T-cell (primary cell): ENCODE data around the gene VWC2L. TPM values are rescaled to one million over a fixed set of nuclear protein-coding genes. Genes with fewer than 3 reads are reported as not detected.

Experiments used
- ATAC-seq, 4 experiments: fragments of 200-7000 bp in 3 of 4; fragments of 150-1000 bp in 1 of 4; cut with Tn5 transposase; replicated peaks in 1 of 4; 1 replicate in 3 of 4; 2 replicates in 1 of 4; pipeline ENCODE4 v1.10.0; 2021; ENCODE audit warnings: moderate library complexity in 3 of 4, mild to moderate bottlenecking in 2 of 4, moderate number of reproducible peaks in 1 of 4
- CTCF ChIA-PET, 2 donors: fragments of 300-600 bp; sonication (Branson Sonifier 250); formaldehyde crosslinking; loops; one replicate each; lab custom pipeline; 2022; ENCODE audit warnings: antibody characterized with exemption in 2 of 2; lab: Charles Lee
- POLR2A ChIA-PET, 2 donors: fragments of 300-600 bp; sonication (Branson Sonifier 250); formaldehyde crosslinking; loops; one replicate each; lab custom pipeline; 2022; ENCODE audit warnings: antibody characterized with exemption in 2 of 2; lab: Charles Lee
- DNase-seq, 35 experiments: peaks; one replicate each; pipeline versions ENCODE4 v3.0.0 to v3.0.0-alpha.2; 2013 to 2023
- H3K27ac ChIP-seq: one replicate; pipeline ENCODE4 v1.5.1; 2013; ENCODE audit warnings: low read length
- H3K27me3 ChIP-seq, 2 experiments: replicated peaks in 1 of 2; 1 replicate in 1 of 2; 2 replicates in 1 of 2; pipeline versions ENCODE4 v1.6.1 to v1.7.0; 2013; ENCODE audit warnings: low read length in 1 of 2, mixed read lengths in 1 of 2; ENCODE audit not compliant: control insufficient read depth in 2 of 2, insufficient read depth in 2 of 2; ENCODE audit errors: extremely low read depth in 1 of 2
- H3K36me3 ChIP-seq, 2 donors: 1 replicate in 1 of 2; 2 replicates in 1 of 2; pipeline versions ENCODE4 v1.6.1 to v1.7.0; 2013; ENCODE audit warnings: low read length in 1 of 2; ENCODE audit not compliant: control insufficient read depth in 2 of 2, insufficient read depth in 1 of 2; ENCODE audit errors: extremely low read depth in 1 of 2
- H3K4me1 ChIP-seq, 2 experiments: 1 replicate in 1 of 2; 2 replicates in 1 of 2; pipeline versions ENCODE4 v1.6.1 to v1.7.0; 2013; ENCODE audit warnings: low read length in 2 of 2, mixed read lengths in 1 of 2; ENCODE audit not compliant: insufficient read depth in 2 of 2, control insufficient read depth in 1 of 2; ENCODE audit errors: extremely low read depth in 1 of 2
- H3K4me3 ChIP-seq, 2 donors: 1 replicate in 1 of 2; 2 replicates in 1 of 2; pipeline versions ENCODE4 v1.5.1 to v1.7.0; 2013; ENCODE audit warnings: mild to moderate bottlenecking in 2 of 2, low read length in 1 of 2, moderate library complexity in 1 of 2; ENCODE audit not compliant: control insufficient read depth in 1 of 2; ENCODE audit errors: extremely low read depth in 1 of 2
- H3K9me3 ChIP-seq: 2 replicates; pipeline ENCODE4 v1.7.0; 2013
- H3K27ac Mint-ChIP-seq, 2 donors: one replicate each; pipeline ENCODE4 v1.8.0; 2020 to 2021; ENCODE audit warnings: mild to moderate bottlenecking in 2 of 2, mixed read lengths in 2 of 2
- H3K27me3 Mint-ChIP-seq, 2 donors: one replicate each; pipeline ENCODE4 v1.8.0; 2021 to 2022; ENCODE audit warnings: mixed read lengths in 2 of 2
- H3K36me3 Mint-ChIP-seq: one replicate; pipeline ENCODE4 v1.8.0; 2021; ENCODE audit warnings: mixed read lengths
- H3K4me1 Mint-ChIP-seq, 3 donors: one replicate each; pipeline ENCODE4 v1.8.0; 2020 to 2022; ENCODE audit warnings: mixed read lengths in 3 of 3, mild to moderate bottlenecking in 1 of 3
- H3K4me3 Mint-ChIP-seq, 3 donors: one replicate each; pipeline ENCODE4 v1.8.0; 2020 to 2022; ENCODE audit warnings: mild to moderate bottlenecking in 3 of 3, mixed read lengths in 3 of 3, moderate library complexity in 3 of 3
- H3K9me3 Mint-ChIP-seq, 3 donors: one replicate each; pipeline ENCODE4 v1.8.0; 2020 to 2022; ENCODE audit warnings: mixed read lengths in 3 of 3
- WGBS: methylation state at CpG from one replicate; pipeline ENCODE4 v1.1.5; 2013; ENCODE audit warnings: missing lambda C conversion rate; ENCODE audit not compliant: insufficient coverage; 5-methylcytosine and 5-hydroxymethylcytosine counted together
- total RNA-seq, 35 experiments: library from RNA in 6 of 35; stranded (reverse) in 6 of 35; fragments of 120-200 nt in 1 of 35; gene quantifications; one replicate each; pipeline versions ENCODE4 v1.2.1 to v1.2.4 and lab custom pipeline; 2013 to 2026

Gene VWC2L
- total RNA-seq, 5 donors from 2014 or later (not counting 1 experiment from before 2014, with no cell fraction given) = not detected

GRCh38 chr2:214542295-214542694, 131.4 kb downstream of the VWC2L start:
- no peaks in the 10 kb centered on the region for H3K9me3 Mint-ChIP-seq
- H3K36me3 Mint-ChIP-seq = no peaks in the 10 kb centered on the region
- no peak overlapping the region for H3K27ac Mint-ChIP-seq
- no peaks in the 10 kb centered on the region for H3K4me1 Mint-ChIP-seq
- no peak overlapping the region for H3K27ac ChIP-seq
- POLR2A ChIA-PET = no interaction called here
- CTCF ChIA-PET = no interaction called here
- no peaks in the 10 kb centered on the region for H3K27me3 ChIP-seq
- no peak for DNase-seq
- H3K4me3 Mint-ChIP-seq = no peak overlapping the region
- H3K4me3 ChIP-seq = no peak overlapping the region
- H3K4me1 ChIP-seq = no peaks in the 10 kb centered on the region
- H3K9me3 ChIP-seq = no peaks in the 10 kb centered on the region
- no peaks in the 10 kb centered on the region for H3K27me3 Mint-ChIP-seq
- 64% methylated on average over 4 of the region's 7 CpGs for WGBS
- H3K36me3 ChIP-seq = no peaks in the 10 kb centered on the region
- ATAC-seq = no peak

GRCh38 chr2:214542866-214543265, 132.0 kb downstream of the VWC2L start:
- Mint-ChIP-seq H3K9me3 (no peaks in the 10 kb centered on the region), H3K27ac (no peak overlapping the region), H3K4me1 (no peaks in the 10 kb centered on the region), H3K36me3 (no peaks in the 10 kb centered on the region), H3K27me3 (no peaks in the 10 kb centered on the region), H3K4me3 (no peak overlapping the region)
- WGBS = no CpG with 5 or more reads among the region's 1 CpG
- Histone ChIP-seq H3K4me3 (no peak overlapping the region), H3K27ac (no peak overlapping the region), H3K27me3 (no peaks in the 10 kb centered on the region), H3K9me3 (no peaks in the 10 kb centered on the region), H3K36me3 (no peaks in the 10 kb centered on the region), H3K4me1 (no peaks in the 10 kb centered on the region)
- ATAC-seq (no peak), DNase-seq (no peak)
- POLR2A ChIA-PET = no interaction called here
- CTCF ChIA-PET = no interaction called here

- ChIA-PET POLR2A (no interaction called here), CTCF (no interaction called here)
- no CpG with 5 or more reads among the region's 2 CpGs for WGBS
- Histone ChIP-seq H3K9me3 (no peaks in the 10 kb centered on the region), H3K27me3 (no peaks in the 10 kb centered on the region), H3K4me3 (no peak overlapping the region), H3K36me3 (no peaks in the 10 kb centered on the region), H3K27ac (no peak overlapping the region), H3K4me1 (no peaks in the 10 kb centered on the region)
- no peaks in the 10 kb centered on the region for H3K9me3 Mint-ChIP-seq
- H3K4me1 Mint-ChIP-seq = no peaks in the 10 kb centered on the region
- no peak overlapping the region for H3K4me3 Mint-ChIP-seq
- no peak overlapping the region for H3K27ac Mint-ChIP-seq
- no peak for ATAC-seq
- H3K36me3 Mint-ChIP-seq = no peaks in the 10 kb centered on the region
- no peak for DNase-seq
- H3K27me3 Mint-ChIP-seq = no peaks in the 10 kb centered on the region
Measured at GRCh38 chr2:214543386-214543955, 132.6 kb downstream of the VWC2L start.

- no peak for ATAC-seq
- H3K4me1 Mint-ChIP-seq = no peaks in the 10 kb centered on the region
- ChIA-PET CTCF (no interaction called here), POLR2A (no interaction called here)
- Histone ChIP-seq H3K27ac (no peak overlapping the region), H3K27me3 (no peaks in the 10 kb centered on the region), H3K4me1 (no peaks in the 10 kb centered on the region), H3K9me3 (no peaks in the 10 kb centered on the region), H3K4me3 (no peak overlapping the region), H3K36me3 (no peaks in the 10 kb centered on the region)
- WGBS = no CpG with 5 or more reads among the region's 1 CpG
- H3K27me3 Mint-ChIP-seq = no peaks in the 10 kb centered on the region
- H3K9me3 Mint-ChIP-seq = no peaks in the 10 kb centered on the region
- no peak for DNase-seq
- H3K36me3 Mint-ChIP-seq = no peaks in the 10 kb centered on the region
- H3K27ac Mint-ChIP-seq = no peak overlapping the region
- no peak overlapping the region for H3K4me3 Mint-ChIP-seq
Measured at GRCh38 chr2:214545898-214546542, 135.2 kb downstream of the VWC2L start.

- ATAC-seq = no peak
- H3K4me1 ChIP-seq = no peaks in the 10 kb centered on the region
- H3K27ac Mint-ChIP-seq = no peak overlapping the region
- H3K36me3 ChIP-seq = no peaks in the 10 kb centered on the region
- H3K9me3 Mint-ChIP-seq = no peaks in the 10 kb centered on the region
- no peaks in the 10 kb centered on the region for H3K9me3 ChIP-seq
- no peaks in the 10 kb centered on the region for H3K27me3 Mint-ChIP-seq
- no peak for DNase-seq
- no peak overlapping the region for H3K4me3 Mint-ChIP-seq
- POLR2A ChIA-PET = no interaction called here
- H3K4me3 ChIP-seq = no peak overlapping the region
- H3K4me1 Mint-ChIP-seq = no peaks in the 10 kb centered on the region
- no peaks in the 10 kb centered on the region for H3K36me3 Mint-ChIP-seq
- no peak overlapping the region for H3K27ac ChIP-seq
- CTCF ChIA-PET = no interaction called here
- H3K27me3 ChIP-seq = no peaks in the 10 kb centered on the region
- 0% methylated on average over 1 of the region's 3 CpGs for WGBS
Measured at GRCh38 chr2:214547931-214548330, 137.1 kb downstream of the VWC2L start.

GRCh38 chr2:214549946-214550345, 139.1 kb downstream of the VWC2L start:
- H3K4me3 ChIP-seq = no peak overlapping the region
- Mint-ChIP-seq H3K4me1 (no peaks in the 10 kb centered on the region), H3K4me3 (no peak overlapping the region), H3K27me3 (no peaks in the 10 kb centered on the region), H3K36me3 (no peaks in the 10 kb centered on the region), H3K9me3 (no peaks in the 10 kb centered on the region), H3K27ac (no peak overlapping the region)
- DNase-seq = no peak
- H3K9me3 ChIP-seq = no peaks in the 10 kb centered on the region
- WGBS = no CpG with 5 or more reads among the region's 2 CpGs
- CTCF ChIA-PET = no interaction called here
- H3K4me1 ChIP-seq = no peaks in the 10 kb centered on the region
- no peak for ATAC-seq
- H3K27me3 ChIP-seq = no peaks in the 10 kb centered on the region
- no peaks in the 10 kb centered on the region for H3K36me3 ChIP-seq
- no peak overlapping the region for H3K27ac ChIP-seq
- POLR2A ChIA-PET = no interaction called here
